Transverse colon (tissue), 4 donors: ENCODE measurements around the gene TMEM101.
"Not testable (repeated sequence)": the region's sequence is repeated elsewhere in the genome, so short reads cannot be mapped to it uniquely, and the experiment has no call there.

Experiments used
- POLR2A ChIP-seq: fragments of 450-650 bp; IDR thresholded peaks from one replicate; pipeline ENCODE4 v1.6.1; 2016; ENCODE audit warnings: antibody characterized with exemption, mild to moderate bottlenecking, moderate library complexity
- POLR2AphosphoS5 ChIP-seq, 3 donors: sonication (generic); formaldehyde crosslinking; IDR thresholded peaks; one replicate each; pipeline ENCODE4 v1.6.1; 2016; ENCODE audit warnings: antibody characterized with exemption in 3 of 3
- TF ChIP-seq, protein P1 (sequence below), 5 experiments: fragments of 200-600 bp in 3 of 5; fragments of 450-650 bp in 2 of 5; sonication (generic) in 3 of 5; IDR thresholded peaks; 1 replicate in 2 of 5; 2 replicates in 3 of 5; pipeline ENCODE4 v1.5.1; 2016 to 2017; ENCODE audit warnings: antibody characterized with exemption in 5 of 5, inconsistent platforms in 3 of 5, mild to moderate bottlenecking in 2 of 5, moderate library complexity in 1 of 5

DNA sequence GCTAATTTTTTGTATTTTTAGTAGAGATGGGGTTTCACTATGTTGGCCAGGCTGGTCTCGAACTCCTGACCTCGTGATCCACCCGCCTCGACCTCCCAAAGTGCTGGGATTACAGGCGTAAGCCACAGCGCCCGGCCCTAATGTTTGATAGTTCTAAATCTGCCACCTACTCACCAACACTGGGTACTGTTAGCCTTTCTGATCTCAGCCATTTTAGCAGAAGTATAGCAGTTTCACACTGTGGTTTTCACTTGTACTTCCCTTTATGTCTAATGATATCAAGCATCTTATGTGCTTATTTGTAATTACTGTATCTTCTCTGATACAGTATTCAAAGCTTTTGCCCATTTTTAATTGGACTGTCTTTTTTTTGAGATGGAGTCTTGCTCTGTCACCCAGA is 32.1 kb upstream of the TMEM101 start:
- not testable (repeated sequence) for TF ChIP-seq POLR2A; POLR2AphosphoS5 (IDR thresholded peaks at IDR 0.05)
- TF ChIP-seq, protein P1, sequence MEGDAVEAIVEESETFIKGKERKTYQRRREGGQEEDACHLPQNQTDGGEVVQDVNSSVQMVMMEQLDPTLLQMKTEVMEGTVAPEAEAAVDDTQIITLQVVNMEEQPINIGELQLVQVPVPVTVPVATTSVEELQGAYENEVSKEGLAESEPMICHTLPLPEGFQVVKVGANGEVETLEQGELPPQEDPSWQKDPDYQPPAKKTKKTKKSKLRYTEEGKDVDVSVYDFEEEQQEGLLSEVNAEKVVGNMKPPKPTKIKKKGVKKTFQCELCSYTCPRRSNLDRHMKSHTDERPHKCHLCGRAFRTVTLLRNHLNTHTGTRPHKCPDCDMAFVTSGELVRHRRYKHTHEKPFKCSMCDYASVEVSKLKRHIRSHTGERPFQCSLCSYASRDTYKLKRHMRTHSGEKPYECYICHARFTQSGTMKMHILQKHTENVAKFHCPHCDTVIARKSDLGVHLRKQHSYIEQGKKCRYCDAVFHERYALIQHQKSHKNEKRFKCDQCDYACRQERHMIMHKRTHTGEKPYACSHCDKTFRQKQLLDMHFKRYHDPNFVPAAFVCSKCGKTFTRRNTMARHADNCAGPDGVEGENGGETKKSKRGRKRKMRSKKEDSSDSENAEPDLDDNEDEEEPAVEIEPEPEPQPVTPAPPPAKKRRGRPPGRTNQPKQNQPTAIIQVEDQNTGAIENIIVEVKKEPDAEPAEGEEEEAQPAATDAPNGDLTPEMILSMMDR (IDR thresholded peaks at IDR 0.05) = not testable (repeated sequence)
